ENCODE results near the gene MRPL1. TPM values are rescaled to one million over a fixed set of nuclear protein-coding genes. Genes with fewer than 3 reads are reported as not detected.

The MRPL1 gene
- total RNA-seq, 4 donors from 2014 or later: 12.1 to 25.9 (median 19.0) TPM

DNA sequence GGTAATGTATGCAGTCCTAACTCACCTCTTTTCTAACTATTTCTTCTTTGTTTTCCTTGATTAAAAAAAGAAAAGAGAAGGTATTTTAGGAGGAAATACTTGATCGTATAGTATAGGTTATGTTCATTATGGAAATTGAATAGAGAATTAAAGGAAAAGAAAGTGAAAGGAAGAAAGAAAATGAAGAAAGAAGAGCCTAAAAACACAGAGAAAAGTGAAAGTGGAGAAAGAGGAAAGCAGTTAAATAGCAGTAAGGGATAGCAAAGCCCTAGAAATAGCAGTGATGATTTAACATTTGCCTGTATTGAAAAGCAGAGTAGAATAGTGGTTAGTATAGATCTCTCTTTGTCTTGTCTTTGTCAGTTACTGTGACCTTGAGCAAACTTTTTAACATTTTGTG lies 37.0 kb downstream of the MRPL1 start:
- WGBS, 2 donors: 88 to 92% methylated on average over 1 of the region's 1 CpG
- no peak for DNase-seq
- intact Hi-C loops (cut with DNase I): no loop called here
- TF ChIP-seq POLR2A (IDR thresholded peaks at IDR 0.05): no peak
- TF ChIP-seq, protein P1, sequence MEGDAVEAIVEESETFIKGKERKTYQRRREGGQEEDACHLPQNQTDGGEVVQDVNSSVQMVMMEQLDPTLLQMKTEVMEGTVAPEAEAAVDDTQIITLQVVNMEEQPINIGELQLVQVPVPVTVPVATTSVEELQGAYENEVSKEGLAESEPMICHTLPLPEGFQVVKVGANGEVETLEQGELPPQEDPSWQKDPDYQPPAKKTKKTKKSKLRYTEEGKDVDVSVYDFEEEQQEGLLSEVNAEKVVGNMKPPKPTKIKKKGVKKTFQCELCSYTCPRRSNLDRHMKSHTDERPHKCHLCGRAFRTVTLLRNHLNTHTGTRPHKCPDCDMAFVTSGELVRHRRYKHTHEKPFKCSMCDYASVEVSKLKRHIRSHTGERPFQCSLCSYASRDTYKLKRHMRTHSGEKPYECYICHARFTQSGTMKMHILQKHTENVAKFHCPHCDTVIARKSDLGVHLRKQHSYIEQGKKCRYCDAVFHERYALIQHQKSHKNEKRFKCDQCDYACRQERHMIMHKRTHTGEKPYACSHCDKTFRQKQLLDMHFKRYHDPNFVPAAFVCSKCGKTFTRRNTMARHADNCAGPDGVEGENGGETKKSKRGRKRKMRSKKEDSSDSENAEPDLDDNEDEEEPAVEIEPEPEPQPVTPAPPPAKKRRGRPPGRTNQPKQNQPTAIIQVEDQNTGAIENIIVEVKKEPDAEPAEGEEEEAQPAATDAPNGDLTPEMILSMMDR (IDR thresholded peaks at IDR 0.05): no peak
- Histone ChIP-seq H3K4me3 (replicated peaks in 1 of 3) (no peak overlapping the region), H3K27me3 (no peaks in the 10 kb centered on the region), H3K27ac (no peak overlapping the region), H3K4me1 (no peaks in the 10 kb centered on the region), H3K9me3 (no peaks in the 10 kb centered on the region), H3K36me3 (peaks cover 0 to 5% of the 10 kb centered on the region in 2 donors)

DNA sequence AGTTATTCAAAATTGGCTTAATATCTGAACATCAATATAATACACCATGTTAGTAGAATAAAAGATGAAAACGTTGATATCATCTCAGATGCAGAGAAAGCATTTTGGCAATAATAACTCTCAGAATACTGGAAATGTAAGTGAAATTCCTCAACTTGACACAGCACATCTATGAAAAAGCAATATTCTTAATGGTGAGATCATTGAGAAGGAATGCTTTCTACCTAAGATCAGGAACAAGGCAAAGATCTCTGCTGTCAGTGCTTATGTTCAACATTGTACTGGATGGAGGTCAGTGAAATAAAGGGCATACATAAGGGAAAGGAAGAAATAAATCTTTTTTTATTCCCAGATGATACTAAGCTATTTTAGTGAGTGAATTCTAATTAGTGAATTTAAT lies 40.6 kb downstream of the MRPL1 start:
- TF ChIP-seq, protein P1 (IDR thresholded peaks at IDR 0.05): no peak
- no peak for TF ChIP-seq POLR2A (IDR thresholded peaks at IDR 0.05)
- H3K4me3 ChIP-seq (replicated peaks in 1 of 3): no peak overlapping the region
- no peaks in the 10 kb centered on the region for H3K4me1 ChIP-seq
- intact Hi-C loops (cut with DNase I): no loop called here
- no peaks in the 10 kb centered on the region for H3K9me3 ChIP-seq
- WGBS, 2 donors: 90 to 95% methylated on average over 1 of the region's 1 CpG
- no peaks in the 10 kb centered on the region for H3K36me3 ChIP-seq
- no peak overlapping the region for H3K27ac ChIP-seq
- no peak for DNase-seq
- no peaks in the 10 kb centered on the region for H3K27me3 ChIP-seq

DNA sequence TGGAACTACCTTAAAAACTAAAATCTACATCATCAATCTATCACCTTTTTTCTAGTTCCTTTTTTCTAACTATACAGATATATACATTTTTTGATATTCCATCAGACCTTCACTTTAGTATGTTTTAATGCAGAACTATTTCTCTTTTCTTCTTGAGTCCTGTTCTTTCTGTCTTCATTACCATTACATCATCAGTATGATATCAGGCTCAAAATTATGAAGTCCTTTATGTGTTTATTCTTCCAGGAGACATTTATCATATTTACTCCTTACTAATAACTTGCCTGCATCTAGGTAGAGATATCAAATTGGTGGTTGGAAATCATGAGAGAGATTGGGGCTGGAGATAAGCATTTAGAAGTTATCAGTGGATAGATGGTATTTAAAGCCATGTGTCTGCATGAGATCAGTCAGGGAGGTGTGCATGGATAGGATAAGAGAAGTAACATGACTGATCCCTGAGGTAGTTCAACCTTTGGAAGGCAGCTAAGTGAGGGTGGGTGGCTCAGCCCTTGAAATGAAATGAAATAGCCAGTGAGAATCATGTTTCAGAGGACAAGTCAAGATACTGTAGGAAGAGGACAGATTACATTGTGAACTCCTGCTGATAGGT lies 43.1 kb downstream of the MRPL1 start:
- intact Hi-C loops (cut with DNase I): no loop called here
- H3K36me3 ChIP-seq: no peaks in the 10 kb centered on the region
- TF ChIP-seq, protein P1 (IDR thresholded peaks at IDR 0.05): no peak
- TF ChIP-seq POLR2A (IDR thresholded peaks at IDR 0.05): no peak
- no peak for DNase-seq
- H3K27me3 ChIP-seq: no peaks in the 10 kb centered on the region
- H3K9me3 ChIP-seq: no peaks in the 10 kb centered on the region
- no peaks in the 10 kb centered on the region for H3K4me1 ChIP-seq
- no peak overlapping the region for H3K4me3 ChIP-seq (replicated peaks in 1 of 3)
- H3K27ac ChIP-seq: no peak overlapping the region

DNA sequence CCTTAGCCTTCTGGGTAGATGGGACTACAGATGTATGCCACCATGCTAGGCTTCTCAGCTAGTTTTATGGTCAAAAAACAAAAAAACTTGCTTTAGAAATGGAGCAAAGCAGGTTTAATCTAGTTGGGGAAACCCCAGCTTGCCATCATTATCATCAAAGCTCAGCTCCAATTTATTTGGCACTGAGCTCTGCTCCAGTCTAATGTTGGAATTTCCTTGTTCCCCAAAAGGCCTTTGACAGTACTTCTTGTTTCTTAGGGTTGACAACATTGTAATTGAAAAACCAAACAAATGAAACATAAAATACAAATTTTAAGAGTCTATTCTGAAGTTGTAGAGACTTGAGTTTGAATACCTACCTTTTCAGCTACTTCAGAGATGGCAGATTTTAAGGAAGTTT lies 48.0 kb downstream of the MRPL1 start:
- Histone ChIP-seq H3K27me3 (no peaks in the 10 kb centered on the region), H3K4me1 (no peaks in the 10 kb centered on the region), H3K9me3 (no peaks in the 10 kb centered on the region), H3K36me3 (no peaks in the 10 kb centered on the region), H3K27ac (no peak overlapping the region), H3K4me3 (replicated peaks in 1 of 3) (no peak overlapping the region)
- no peak for TF ChIP-seq POLR2A (IDR thresholded peaks at IDR 0.05)
- TF ChIP-seq, protein P1 (IDR thresholded peaks at IDR 0.05): no peak
- DNase-seq: no peak
- intact Hi-C loops (cut with DNase I): no loop called here

DNA sequence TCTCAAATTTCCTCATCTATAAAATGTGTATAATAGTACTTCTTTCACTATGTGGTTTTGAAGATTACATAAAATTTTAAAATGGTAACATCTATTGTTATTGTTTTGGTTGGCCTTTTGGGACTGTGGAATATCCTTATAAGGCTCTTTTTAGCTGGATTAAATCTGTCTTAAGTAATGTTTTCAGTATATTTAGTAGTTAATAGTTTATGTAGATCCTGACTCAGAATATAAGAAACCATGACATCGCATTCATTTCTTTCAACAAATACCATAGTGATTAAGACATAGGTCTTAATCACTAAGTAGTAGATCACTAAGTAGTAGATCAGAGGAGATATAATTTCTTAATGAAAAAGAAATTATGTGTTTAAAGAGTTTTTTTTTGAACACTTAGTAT lies 48.5 kb downstream of the MRPL1 start:
- intact Hi-C loops (cut with DNase I): no loop called here
- Histone ChIP-seq H3K27ac (no peak overlapping the region), H3K27me3 (no peaks in the 10 kb centered on the region), H3K4me3 (replicated peaks in 1 of 3) (no peak overlapping the region), H3K4me1 (no peaks in the 10 kb centered on the region), H3K36me3 (no peaks in the 10 kb centered on the region), H3K9me3 (no peaks in the 10 kb centered on the region)
- 95 to 96% methylated on average over 1 of the region's 1 CpG for WGBS, 2 donors
- no peak for TF ChIP-seq POLR2A (IDR thresholded peaks at IDR 0.05)
- TF ChIP-seq, protein P1 (IDR thresholded peaks at IDR 0.05): no peak
- DNase-seq: no peak

Measured in thyroid gland (tissue), 4 donors.